ENCODE data around the gene RARB. TPM values are rescaled to one million over a fixed set of nuclear protein-coding genes. Genes with fewer than 3 reads are reported as not detected.

The RARB gene
- total and polyA plus RNA-seq, 2 donors (not counting 3 experiments of a cell fraction or from before 2014, with no cell fraction given), result 15.3 to 23.4 TPM

- Histone ChIP-seq H3K27me3 (ENCODE audit: control insufficient read depth in 2 of 2, insufficient read depth in 2 of 2, low read length in 2 of 2) (no peaks in the 10 kb centered on the region), H3K36me3 (ENCODE audit: control insufficient read depth in 2 of 2, extremely low read depth in 1 of 2, insufficient read depth in 2 of 2, low read length in 2 of 2) (peaks cover 5 to 10% of the 10 kb centered on the region in 2 experiments), H3K9ac (replicated peaks; ENCODE audit: extremely low read depth, insufficient read depth, low read length) (no peak overlapping the region), H3K4me3 (replicated peaks in 1 of 3; ENCODE audit: insufficient read depth in 1 of 3, low read depth in 1 of 3, low read length in 3 of 3) (no peak overlapping the region), H3K9me1 (replicated peaks; ENCODE audit: control insufficient read depth, extremely low read depth, insufficient read depth, low read length) (no peaks in the 10 kb centered on the region), H3K79me2 (ENCODE audit: control insufficient read depth, insufficient read depth, low read length) (no peaks in the 10 kb centered on the region), H3K4me2 (ENCODE audit: insufficient read depth, low read length) (no peak overlapping the region), H3K9me3 (replicated peaks; ENCODE audit: control insufficient read depth, insufficient read depth, low read length) (no peaks in the 10 kb centered on the region), H3K27ac (ENCODE audit: insufficient read depth, low read depth, low read length) (no peak overlapping the region), H4K20me1 (replicated peaks; ENCODE audit: control insufficient read depth, extremely low read depth, insufficient read depth, low read length) (no peaks in the 10 kb centered on the region), H2AFZ (ENCODE audit: low read depth, low read length) (no peak overlapping the region), H3K4me1 (ENCODE audit: control insufficient read depth, extremely low read depth, insufficient read depth, low read length) (peaks cover 6% of the 10 kb centered on the region)
- intact Hi-C loops (cut with micrococcal nuclease), result loop anchor here (2.0 kb wide), 1 partner anchor 763 kb away; no protein-coding TSS in a partner anchor
- POLR2A ChIA-PET, result no interaction called here
- CTCF ChIA-PET, result no interaction called here
- BruUV-seq (replicated peaks), result no TSS peak
- no peak for FAIRE-seq
- dilution Hi-C loops (cut with MboI; ENCODE audit: extremely low pct_ligation_motif_present, low sequenced_read_pairs), result no loop called here
- no peak for TF ChIP-seq POLR2AphosphoS5 (IDR thresholded peaks at IDR 0.05; ENCODE audit: insufficient read depth, low read depth, low read length)
- no peak for TF ChIP-seq JUN (IDR thresholded peaks at IDR 0.05; ENCODE audit: borderline replicate concordance, insufficient read depth, insufficient read length, low read depth)
- no peak for TF ChIP-seq FOS (IDR thresholded peaks at IDR 0.05; ENCODE audit: borderline replicate concordance, insufficient read depth, low read length)
- no peak for TF ChIP-seq CTCF (IDR thresholded peaks at IDR 0.05; ENCODE audit: extremely low read depth in 1 of 2, insufficient read depth in 1 of 2, low read depth in 1 of 2, low read length in 2 of 2)
- no peak for TF ChIP-seq MAX (IDR thresholded peaks at IDR 0.05; ENCODE audit: insufficient read depth, insufficient read length)
- no peak for TF ChIP-seq GATA2 (IDR thresholded peaks at IDR 0.05; ENCODE audit: insufficient read depth, insufficient read length, low read depth, low read length)
- no peak for TF ChIP-seq MYC (IDR thresholded peaks at IDR 0.05; ENCODE audit: low read depth, low read length)
- TF ChIP-seq POLR2A (IDR thresholded peaks at IDR 0.05; ENCODE audit: low read depth, low read length), result no peak
- TF ChIP-seq EZH2 (IDR thresholded peaks at IDR 0.05; ENCODE audit: borderline replicate concordance, low read depth, low read length, severe bottlenecking), result no peak
- no peak for DNase-seq (ENCODE audit: low read depth, low spot score)
These were observed 169.6 kb downstream of the RARB start for GRCh38 chr3:25597535-25598101.
